Fibroblast of the conjunctiva (primary cell): ENCODE data around the gene CDCA4.

Source experiments
- DNase-seq: peaks from one replicate; pipeline ENCODE4 v3.0.0-alpha.2; 2010; ENCODE audit warnings: low read depth

The CDCA4 gene

DNA sequence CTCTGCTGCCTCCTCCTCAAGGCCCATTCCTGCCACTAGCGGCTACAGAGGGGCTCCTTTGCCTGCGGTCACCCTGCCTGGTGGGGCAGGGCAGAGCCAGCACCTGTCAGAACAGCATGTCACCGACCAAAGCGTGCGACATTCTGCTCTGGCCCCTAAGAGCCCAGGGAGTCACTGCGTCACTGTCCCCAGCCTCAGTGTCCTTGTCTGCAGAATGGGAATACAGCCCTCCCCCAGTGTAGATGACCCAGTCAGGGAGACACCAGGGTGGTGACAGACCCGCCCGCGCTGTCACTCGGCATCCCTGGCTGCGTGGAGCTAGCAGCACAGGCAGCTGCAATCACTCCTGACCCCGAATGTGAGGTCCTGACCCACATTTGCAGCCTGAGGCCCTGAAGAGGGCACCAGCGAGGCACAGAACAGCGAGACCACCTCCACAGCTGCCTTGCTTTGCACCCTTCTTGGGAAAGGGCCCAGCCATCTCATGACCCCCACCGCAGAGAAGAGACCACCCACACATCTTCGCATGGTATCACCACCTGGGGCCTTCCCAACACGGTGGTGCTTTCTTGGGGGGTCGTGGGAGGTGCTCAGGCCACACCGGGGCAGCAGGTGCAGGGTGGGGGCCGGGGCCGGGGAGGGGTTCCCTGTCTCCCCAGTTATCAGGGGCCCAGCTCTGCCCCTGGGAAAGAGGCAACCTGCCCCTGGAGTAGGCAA is 45.2 kb downstream of the CDCA4 start:
- no peak for DNase-seq

DNA sequence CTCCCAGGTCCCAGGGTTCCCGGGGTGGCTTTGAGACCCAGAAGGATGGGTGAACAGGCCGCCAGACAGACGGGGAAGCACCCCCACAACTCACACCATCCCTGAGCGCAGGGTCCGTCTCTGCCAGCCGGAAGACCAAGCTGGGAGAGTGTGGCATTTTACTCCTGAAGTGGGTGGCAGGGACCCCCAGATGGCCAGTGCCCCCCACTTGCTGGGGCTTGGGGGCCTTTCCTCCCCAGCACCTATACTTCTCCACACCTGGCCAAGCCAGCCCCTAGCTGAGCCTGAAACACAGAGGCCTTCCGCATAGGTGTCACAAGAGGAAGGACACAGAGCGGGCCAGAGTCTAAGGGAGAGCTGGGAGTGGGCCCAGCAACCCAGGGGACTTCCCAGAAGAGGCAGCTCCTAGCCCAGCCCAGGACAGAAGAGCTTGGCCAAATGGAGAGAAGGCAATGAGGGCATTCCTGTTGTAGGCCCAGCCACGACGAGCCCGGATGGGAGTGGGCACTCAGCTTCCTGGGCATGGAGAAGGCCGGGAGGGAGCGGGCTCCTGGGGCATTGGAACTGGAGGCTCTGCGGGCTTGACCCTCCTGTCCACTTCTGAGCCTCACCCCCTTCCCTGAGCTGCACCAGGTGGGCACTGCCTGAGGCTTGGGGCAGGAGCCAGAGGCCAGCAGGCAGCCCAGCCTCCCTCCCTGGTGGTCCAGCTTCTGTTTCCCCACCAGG is 46.1 kb downstream of the CDCA4 start:
- DNase-seq = no peak

DNA sequence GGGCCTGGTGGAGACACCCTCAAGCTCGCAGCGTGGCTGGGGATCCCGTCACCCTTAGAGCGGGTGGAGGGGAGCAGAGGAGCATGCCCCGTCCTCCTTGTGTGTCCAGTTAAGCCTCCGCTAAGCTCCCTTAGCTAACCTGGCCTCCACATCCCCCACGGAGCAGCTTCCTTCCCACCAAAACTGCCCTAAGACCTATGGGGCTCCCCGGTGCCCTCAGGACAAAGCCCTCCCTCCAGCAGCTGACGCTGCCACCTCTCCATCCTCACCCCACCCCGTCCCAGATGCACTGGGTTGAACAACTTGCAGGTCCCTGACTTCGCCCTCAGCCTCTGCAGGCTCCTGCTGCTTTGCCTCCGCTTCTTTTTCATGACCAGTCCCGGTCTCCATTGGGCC is 46.7 kb downstream of the CDCA4 start:
- DNase-seq = no peak

DNA sequence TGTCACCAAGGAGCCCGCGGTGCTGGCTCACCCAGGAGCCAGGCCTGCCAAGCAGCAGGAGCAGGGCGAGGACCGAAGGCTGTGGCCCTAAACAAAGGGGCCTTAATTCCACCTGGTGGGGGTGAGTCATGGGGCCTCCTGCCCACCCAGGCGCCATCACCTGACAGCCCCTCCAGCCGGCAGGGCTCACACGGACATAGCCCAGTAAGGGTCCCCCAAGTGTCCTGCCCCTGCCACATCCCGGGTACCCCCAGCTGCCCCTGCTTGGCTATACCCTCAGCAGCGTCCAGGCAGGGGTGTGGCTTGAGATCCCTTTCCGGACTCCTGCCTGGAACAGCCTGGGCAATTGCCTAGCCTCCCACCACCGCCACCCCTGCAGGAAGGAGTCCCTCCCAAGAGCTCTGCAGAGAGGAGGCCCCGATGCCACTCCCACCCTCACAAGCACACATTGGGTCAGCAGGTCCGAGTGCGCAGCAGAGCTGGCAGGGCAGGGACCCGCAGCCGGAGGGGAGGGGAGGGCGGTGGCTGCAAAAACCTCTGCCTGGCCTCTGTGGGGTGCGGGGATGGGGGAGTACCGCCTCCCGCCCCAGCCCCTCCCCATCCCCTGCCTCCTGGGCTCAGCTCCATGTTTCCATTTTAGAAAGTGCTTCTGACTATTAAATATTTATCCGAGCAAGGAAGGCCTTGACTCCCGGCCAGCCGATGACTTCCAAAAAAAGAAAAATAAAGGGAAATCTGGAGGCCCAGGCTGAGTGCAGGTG is 47.3 kb downstream of the CDCA4 start:
- peak; percentile 94 for DNase-seq

DNA sequence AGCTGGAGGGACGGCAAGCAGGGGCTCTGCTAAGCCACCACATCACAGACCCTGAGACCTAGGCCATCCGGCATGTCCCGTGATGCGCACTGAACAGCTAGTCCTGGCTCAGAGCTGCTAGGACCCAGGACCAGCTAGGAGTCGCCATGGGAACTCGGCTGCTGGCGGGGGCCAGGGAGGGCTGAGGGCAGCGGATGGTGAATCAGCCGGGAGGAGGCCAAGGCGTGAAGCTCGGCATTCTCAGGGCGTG is 47.8 kb downstream of the CDCA4 start:
- DNase-seq = peak; percentile 96

DNA sequence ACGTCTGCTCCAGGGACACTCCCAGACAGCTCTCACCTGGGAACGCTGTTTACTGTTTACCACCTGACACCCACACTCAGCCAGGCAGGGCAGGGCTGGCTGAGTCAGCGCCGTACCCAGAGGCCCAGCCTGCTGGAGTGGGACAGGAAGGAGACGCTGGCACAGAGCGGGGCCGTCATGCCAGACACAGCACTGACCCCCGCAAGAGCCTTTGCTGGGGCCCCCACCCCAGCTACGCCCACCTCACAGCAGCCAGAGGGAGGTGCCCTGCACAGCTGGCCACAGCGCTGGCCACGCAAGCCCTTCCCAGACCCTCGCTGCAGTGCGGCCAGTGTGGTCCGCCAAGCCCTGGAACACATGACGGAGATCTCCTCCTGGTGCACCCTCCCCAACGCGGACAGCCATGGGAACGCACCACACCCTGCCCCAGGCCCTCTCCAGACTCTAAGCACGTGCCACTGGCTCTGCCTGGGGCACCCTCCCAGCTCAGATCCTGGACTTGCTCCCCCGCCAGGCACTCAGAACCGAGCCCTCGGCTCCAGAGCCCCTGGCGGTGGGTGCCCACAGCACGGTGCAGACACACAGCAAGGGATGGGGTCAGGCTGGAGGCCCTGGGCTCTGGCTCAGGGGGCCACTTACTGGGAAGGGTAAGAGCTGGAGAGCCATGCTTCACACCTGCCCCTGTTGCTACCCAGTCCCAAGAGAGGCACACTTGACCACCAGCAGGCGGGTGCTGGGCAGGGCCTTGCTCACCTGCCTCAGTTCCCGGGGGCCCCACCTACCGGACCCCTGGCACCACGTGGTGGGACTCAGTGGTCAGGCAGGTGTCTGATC is 48.4 kb downstream of the CDCA4 start:
- DNase-seq = peak; percentile 72

DNA sequence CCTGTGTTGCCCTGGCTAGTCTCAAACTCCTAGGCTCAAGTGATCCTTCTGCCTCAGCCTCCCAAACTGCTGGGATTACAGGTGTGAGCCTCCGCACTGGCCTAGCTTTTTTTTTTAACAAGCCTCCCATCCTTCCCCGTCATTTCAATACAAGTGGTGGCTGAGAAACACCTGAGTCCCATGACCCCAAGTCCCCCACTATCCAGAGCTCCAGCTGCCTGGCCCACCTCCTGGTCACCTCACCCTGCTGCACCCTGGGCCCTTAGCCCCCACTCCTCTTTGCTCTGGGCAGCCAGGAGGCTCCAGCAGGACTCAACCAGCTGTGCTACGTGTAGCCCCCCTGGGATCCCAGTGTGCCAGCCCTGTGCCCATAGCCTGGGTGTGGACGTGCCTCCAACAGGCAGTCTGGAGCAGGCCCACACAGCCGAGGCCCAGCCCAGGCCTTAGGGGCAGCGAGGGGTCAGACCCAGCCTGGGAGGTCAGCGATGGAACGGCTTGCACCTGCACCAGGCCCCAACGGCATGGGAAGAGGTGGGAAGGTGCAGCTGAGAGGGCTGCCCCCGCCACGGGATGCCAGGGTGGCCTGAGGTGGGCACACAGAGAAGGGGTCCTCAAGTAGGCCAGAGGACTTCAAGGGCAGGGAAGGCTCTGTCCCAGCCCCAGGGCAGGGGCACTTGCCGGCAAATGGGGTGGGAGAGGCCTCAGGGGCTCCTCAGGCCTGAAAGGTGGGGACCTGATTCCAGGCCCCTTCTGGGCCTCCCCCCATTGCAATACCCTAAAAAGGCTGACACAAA is 49.2 kb downstream of the CDCA4 start:
- DNase-seq = no peak

DNA sequence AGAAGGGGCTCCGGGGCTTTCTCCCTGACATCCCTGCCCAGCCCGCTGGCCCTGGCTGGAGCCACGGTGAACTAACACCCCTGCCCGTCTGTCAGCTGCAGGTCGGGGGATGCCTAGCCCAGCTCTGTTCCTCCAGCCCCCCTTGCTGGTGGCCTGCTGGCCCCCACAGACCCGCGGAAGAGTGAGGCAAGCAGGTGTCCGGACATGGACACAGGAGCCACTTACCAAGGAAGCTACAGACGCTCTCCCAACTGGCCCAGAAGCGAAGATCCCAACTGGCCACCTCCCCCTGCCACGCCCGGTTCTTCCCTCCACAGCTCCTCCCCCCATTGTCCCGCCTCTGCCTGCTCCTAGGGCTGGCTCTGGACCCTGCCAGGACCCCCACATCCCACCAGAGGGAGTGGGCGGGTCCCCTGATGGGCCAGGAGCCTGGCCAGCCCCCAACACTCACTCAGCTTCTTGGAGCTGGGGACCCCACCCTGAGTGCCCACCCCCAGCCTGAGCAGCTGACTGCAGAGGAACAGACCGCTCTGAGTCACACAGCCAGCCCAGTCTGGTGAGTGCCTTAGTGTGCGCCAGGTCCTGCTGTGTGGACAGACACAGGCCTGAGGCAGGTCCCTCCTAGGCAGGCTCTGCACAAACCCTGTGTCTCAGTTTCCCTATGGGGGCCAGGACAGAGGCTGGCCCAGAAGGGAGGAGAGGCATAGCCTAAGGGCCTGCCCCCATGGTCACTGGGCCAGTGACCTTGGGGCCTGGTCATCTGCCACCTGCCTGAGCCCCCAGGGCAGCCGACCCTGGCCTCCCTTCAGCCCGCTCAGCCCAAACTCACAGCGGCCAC is 50.4 kb downstream of the CDCA4 start:
- peak; percentile 94 for DNase-seq

DNA sequence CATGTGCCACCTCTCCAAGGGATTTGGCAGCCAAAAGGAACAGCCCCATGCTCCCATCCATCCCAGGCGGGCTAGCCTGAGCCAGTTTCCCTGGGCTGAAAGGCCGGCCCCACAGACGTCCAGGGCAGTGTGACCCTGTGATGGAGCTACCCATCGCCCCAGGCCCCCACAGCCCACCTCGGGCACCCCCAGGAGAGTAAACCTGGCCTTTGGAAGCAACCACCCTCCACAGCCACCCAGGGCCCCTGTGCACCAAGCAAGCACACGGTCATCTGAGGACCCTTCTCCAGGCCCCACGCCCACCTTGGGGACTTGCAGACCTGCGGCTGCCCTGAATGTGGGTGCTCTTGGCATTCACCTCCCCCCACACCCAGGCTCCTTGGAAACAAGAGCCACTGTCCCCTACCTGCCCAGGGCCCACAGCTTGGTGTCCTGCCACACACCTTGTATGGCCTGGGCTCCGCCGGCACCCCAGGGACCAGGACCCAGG is 51.1 kb downstream of the CDCA4 start:
- no peak for DNase-seq

DNA sequence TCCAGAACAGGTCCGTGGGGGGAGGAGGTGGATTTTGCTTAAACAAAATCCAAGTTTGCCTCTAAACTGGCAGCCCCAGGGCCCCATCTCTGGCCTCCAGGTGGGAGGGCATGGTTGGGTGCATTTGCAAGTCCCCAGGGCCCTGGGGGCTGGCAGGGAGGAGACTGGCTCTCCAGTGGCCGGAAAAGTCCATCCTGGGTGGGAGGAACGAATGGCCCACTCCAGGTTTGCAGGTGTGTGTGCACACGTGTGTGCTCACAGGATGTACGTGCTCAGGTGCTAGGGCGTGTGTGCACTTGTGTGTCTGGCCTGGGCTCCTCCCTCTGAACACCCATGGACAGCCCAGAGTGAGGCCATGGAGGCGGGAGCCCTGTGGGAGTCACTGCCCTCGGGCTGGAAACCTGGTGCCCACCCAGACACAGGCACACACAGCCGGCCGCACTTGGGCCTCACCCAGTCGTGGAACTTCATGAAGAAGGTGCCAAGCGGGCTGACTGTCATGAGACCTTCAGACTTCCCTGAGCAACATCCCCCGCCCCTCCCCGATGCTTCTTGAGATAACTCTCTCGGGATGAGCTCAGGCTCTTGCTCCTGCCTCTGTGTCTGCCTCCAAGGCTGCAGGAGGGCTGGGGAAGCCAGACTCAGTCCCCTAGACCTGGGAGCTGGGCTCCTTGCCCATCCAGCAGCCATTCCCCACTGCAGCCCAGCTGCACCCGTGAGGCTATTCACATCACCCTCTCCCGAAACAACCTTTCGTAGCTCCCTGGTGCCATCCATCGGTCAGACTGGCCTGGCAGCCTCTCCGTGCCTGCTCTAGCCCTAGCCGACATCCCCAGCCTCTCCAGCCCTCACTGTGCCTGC is 52.1 kb downstream of the CDCA4 start:
- DNase-seq = no peak

DNA sequence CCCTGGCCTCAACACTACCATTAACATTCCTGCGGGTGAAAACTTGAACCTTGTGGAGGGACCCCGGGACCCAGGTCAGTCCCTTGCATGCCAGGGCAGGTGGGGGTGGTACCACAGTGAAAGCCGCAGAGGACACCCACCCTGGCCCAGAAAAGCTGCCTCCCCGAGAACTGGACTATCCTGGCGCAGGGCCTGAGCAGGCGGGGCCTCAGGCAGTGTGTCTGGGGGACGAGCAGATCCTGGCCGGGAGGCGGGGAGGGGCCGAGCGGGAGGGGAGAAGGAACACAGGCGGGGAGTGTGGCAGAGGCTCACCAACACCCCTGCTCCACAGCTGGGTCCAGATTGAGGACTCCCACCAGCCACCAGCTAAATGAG is 52.7 kb downstream of the CDCA4 start:
- DNase-seq = peak; percentile 28

DNA sequence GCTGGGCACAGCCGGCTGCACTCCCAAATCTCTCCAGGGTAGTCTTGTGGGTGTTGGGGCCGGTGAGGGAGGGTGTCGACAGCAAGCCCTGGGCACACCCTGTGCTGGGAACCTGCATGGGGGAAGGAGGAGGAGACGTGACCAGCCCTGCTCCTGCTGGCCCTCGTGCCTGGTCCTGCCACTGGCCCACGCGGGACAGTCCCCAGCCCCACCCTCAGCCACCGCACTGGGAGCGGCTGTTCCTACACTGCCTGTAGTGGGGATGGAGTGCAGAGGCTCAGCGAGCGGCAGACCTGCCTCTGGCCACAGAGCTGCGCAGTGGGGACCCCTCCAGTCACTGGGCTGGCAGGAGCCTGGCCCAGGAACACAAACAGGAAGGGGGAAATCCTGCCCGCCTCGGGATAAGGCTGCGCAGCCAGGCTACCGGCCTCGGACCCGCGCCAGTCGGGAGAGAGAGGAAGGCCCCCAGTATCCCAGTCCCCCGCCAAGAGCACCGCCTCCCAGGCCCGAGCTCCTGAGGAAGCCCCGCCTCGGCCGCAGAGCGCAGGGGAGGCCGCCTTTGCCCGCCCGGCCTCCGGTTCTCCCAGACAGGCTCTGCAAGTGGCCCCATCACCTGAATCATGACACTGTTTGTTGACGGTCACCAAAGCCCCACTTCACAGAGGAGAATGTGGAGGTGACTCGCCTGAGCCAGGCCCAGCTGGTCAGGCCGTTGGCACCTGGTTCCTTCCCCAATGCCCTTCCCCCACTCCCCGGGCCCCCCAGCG is 53.3 kb downstream of the CDCA4 start:
- DNase-seq = no peak

DNA sequence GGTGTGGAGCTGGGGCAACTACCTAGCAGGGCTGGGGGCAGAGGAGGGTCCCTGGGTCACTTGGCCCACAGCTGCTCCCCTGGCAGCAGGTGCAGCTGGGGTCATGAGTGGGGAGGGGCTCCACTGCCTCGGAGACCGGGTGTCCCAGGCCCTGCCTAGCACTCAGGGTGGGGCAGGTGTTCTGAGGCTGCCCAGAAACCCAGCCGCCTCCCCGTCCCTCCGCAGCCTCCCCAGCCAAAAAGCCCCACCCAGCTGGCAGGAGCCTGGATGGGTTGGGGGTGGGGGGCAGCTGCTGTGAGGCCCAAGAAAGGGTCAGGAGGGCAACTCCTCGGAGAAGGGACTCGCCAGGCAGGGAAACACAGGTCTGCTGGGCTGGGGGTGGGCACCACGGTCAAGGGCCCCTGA is 53.9 kb downstream of the CDCA4 start:
- no peak for DNase-seq

DNA sequence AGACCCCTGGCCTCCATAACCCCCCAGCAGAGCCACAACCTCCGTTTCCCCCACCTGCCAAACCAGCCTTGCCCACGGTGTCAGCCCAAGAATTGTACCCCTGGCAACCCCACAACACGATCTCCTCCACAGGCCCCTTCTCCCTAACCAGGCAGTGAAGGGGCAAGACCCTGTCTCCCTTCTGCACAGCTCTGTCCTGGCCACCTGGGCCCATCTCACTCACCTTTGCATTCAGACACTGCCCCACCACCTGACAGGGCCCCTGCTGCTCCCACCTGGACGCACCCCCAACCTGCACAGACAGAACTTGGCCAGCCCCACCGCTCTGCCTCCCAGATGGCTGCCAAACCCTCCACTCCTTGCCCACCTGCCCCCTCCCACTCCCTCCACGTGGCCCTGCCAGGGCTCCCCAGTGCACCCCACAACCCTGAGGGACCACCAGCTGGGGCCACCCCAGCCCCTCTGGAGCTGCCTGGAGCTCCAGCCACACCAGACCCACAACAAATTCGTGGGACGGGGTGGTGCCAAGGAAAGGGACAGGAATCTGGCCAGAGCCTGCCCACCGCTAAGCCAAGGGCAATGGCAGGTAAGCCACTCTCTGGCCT is 54.5 kb downstream of the CDCA4 start:
- DNase-seq = no peak

DNA sequence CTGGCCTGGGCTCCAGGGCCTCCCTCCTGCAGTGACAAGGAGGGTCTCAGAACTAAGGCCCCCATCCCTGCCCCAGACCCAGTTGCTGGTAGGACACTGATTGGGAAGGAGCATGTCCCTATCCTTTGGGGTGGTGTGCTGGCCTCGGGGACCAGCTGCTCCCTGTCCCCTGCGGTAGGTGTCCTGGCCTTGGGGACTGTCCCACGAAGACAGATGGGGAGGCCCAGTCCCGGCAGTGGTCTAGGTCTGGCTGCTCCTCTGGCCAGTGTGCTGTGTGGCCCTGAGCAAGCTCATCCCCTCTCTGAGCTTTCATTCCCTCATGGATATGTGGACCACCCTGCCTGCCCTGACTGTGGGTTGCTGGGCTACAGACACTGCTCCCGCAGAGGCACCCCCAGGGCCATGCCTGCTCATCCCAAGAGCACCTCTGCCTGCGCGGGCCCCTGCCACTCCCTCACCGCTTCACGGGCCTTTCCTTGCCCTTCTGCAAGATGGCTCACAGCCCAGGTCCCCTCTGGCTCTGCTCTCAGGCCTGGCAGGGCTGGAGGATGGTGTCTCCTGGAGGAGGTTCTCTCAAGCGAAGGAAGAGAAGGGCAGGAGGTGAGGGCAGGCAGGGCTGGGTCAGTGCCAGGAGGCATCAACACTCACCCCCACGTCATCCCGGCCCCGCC is 55.2 kb downstream of the CDCA4 start:
- DNase-seq = no peak

DNA sequence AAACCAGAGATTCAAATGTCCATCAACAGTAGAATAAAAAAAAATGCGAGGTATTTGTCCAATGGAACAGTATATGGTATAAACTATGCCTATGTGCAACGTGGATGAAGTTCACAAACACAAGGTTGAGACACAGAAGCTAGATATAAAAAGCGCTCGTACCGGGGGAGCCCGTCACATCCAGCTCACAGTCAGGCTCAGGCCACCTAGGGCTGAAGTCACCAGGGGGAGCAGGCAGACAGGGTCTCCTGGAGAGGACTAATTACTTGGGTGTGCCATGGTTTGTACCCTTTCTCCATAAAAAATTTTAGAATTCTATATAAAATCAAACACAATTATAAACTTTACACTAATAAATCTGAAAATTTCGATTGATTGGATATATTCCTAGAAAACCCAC is 56.3 kb downstream of the CDCA4 start:
- DNase-seq = no peak
